Dermis blood vessel endothelial cell (primary cell): Measurements from ENCODE around the gene ANKRD33B. TPM values are rescaled to one million over a fixed set of nuclear protein-coding genes. Genes with fewer than 3 reads are reported as not detected.
"Not testable (repeated sequence)": the region's sequence is repeated elsewhere in the genome, so short reads cannot be mapped to it uniquely, and the experiment has no call there.

Experiments used
- DNase-seq: peaks from one replicate; pipeline ENCODE4 v3.0.0; 2010
- total RNA-seq: library from RNA; depleted of rRNA; stranded (reverse); fragments of >200 nt; gene quantifications from 2 replicates; pipeline ENCODE4 v1.2.3, GENCODE V29; 2014

ANKRD33B gene
- total RNA-seq, 1 donor from 2014 or later, result 2.0 TPM

DNA sequence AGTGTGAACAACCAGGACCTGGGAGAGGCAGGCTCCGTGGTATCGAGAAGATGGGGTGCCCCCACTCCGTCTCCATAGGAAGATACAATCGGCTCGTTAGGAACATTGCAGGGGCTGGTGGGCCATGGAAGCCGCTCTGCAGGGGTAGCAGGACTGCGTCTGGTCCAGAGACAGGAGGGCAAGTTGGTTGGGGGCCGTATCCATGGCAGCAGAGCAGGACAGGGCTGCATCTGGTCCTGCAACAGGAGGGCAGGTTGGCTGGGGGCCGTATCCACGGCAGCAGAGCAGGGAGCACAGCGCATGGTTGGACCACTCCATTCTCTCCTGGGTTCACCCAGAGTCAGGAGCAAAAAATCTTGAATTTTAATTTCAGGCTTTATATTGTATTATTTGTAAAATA is 98.2 kb downstream of the ANKRD33B start:
- DNase-seq, result no peak

DNA sequence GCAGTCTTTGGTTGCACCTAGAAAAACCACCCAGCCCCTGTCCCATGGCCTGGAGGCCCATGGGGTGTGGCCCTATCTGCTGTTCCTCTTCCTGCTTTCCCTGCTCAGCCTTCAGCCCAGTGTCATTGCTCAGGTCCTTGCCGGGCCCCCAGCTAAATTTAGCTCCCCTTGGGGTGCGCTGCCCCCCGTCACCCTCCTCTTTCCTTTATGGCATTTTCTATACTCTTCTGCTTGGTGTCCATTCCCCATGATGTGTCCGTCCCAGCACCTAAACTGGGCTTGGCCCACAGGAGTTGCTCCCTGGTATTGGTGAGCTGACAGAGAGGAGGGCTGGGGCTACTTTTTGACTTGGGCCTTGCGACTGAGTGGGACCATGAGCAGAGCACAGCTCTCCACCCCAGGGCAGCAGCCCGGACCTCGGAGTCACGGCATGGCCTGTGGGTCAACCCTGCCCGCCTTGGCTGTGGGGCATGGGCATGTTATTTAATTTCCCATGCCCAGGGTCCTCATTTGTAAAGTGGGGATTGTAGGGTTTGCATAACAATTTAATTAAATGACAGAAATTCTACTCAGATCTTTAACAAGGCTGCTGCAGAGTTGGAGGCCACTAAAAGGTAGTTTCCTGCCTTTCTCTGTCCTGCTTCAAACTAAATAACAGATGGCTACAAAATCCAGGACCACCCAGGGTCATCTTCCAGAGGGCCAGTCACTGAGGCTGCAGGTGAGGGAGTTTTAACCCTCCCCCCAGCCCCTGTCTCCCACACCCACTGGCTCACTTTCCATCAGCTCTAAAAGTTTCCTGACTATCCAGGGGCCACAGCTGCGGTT is 99.0 kb downstream of the ANKRD33B start:
- DNase-seq, result no peak

DNA sequence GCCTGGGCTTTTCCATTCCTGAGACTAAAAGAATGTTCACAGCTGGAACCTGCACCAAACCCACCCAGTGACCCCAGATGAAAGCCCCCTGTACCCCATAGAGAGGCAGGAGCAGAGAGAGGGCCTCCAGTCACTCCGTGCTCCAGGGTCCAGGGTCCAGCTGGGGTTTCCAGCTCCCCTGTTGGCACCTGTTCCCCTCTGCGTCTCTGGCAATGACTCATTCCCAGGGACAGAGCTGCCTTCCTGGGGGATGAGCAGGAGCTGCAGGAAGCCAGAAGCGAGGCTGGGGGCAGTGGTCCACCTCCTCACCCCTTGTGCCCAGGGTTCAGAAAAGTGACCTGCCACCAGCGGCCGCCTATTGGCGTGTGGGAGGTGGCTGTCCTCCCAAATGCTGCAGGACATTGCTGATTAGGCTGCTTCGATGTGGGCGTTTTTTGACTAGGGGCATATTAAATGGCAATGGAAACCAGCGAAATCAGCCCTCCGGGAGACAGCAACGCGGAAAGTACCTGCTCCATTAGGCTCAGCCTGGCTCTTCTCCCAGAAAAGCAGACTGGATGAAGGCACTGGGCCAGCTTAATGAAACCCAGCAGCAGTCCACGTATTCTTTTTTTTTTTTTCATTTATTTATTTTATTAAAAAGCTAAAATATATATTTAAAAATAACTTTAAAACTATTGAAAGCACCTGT is 99.8 kb downstream of the ANKRD33B start:
- DNase-seq, result no peak

DNA sequence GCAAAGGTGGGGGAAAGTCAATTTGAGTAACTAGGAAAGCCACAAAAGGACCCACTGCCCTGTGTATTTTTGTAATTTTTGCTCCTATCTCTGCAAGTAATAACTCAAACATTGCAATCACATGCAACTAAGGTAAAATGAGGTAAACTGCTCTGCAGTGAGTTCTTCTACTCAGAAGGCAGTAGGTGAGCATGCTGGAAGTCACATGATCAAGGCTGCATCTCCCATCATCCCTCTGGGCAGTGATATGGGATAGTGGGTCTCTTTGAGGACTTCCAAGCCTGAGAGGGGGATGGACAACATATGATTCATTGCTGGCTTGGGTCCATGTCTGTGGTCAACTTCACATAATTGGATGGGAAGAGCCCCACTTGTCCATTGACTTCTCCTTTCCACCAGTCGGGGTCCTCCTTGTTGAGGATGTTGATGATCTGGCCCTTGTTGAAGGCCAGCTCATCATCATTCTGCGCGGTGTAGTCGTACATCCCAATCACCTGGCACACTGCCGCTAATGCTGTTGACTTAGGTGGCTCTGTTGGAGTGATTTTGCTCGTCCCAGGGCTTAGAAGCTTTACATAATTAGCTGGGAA is 100.4 kb downstream of the ANKRD33B start:
- DNase-seq, result not testable (repeated sequence)

DNA sequence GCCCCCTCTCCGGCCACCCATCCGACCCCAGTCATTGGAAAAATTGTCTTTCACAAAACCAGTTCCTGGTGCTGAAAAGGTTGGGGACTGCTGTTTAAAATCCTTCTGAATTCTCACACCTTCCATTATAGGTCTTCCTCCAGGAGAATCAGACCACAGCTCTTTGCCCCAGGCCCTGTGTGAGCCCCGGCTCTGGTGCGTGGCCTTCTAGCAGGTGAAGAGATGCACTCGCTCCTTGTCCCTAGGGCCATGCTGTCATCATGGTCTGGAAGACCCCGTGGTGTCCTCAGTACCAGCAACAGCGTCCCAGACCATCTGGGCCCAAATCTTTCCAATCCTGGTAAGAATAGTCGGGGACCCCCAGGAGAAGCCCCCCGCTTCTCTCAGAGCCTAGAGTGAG is 101.9 kb downstream of the ANKRD33B start:
- no peak for DNase-seq

DNA sequence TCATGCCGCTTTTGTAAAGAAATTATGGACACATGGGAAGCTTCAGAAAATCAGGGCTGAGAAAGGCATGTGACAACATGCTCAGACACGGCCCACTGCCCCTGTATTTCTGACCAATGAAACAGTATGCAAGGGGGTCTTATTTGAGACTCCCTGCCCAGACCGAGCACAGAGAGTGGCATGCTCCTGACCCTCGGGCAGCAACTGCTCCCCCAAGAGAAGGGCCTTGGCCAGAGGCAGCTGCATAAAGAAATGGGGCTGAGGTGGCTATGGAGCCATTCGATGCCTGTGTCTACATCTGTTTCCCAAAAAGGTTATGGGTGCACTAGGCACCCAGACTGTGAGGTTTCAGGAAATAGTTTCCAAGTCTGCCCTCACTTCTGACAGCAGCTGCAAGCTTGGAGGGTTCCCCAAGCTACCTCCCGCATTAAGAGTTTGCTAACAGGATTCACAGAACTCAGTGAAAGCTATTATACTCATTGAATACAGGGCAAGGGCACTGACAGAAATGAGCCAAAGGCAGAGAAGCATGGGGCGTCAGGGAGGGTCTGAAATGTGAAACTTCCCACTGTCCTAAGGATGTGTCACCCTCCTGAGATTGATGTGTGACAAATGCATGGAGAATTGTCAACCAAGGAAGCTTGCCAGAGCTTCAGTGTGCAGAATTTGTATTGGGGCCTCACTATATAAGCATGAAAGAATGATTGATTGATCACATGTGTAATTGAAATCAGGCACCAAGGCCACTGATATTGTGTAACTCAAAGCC is 102.8 kb downstream of the ANKRD33B start:
- no peak for DNase-seq

DNA sequence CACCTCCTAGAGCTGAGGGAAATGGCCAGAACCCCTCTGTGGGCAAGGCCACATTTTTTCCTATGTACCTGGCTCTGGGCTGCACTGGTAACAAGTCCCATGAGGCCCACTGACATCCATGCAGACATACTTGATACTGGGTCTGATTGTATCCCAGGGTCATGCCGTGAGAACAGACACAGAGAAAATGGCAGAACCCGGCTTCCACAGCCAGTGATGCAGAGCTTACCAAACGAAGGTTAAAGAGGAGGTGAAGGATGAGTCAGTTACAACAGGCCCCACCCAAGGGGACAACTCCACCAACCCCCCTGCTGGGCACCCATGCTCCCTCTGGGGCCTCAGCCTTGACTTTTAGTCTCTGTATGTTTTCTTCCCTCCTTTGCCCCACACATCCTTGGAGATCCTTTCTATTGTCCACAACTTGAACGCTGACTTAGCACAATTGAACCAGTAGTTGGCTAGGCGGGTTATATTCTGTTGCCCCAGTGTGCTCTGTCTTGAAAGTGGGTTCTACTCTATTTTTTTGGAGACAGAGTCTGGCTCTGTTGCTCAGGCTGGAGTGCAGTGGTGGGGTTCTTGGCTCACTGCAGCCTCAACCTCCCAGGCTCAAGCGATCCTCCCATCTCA is 103.7 kb downstream of the ANKRD33B start:
- DNase-seq, result no peak

DNA sequence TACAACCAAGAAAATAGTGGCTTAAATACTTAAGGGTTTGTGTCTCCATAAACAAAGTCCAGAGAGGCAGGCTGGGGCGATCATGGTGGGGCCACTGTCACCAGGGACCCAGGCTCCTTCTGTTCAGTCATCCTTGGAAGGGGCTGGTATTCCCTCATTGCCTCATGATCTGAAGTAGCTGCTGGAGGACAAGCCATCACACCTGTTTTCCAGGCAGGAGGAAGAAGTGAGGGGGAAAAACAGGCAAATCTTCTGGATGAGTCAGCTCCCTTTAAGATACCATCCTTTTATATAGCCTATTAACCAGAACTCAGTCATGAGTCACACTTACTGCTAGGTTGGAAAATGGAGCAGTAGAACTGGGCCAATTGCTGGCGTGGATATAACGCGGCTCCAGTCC is 104.8 kb downstream of the ANKRD33B start:
- no peak for DNase-seq

DNA sequence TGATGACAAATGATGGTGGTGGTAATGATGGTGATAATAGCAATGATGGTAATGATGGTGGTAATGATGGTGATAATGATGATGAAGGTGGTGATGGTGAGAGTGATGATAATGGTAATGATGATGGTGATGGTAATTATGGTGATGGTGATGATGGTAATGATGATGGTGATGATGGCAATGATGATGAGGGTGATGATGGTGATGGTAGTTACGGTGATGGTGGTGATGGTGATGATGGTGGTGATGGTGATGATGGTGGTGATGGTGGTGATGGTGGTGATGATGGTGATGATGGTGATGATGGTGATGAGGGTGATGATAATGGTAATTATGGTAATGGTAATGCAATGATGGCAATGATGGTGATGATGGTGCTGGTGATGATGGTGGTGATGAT is 106.1 kb downstream of the ANKRD33B start:
- no peak for DNase-seq

DNA sequence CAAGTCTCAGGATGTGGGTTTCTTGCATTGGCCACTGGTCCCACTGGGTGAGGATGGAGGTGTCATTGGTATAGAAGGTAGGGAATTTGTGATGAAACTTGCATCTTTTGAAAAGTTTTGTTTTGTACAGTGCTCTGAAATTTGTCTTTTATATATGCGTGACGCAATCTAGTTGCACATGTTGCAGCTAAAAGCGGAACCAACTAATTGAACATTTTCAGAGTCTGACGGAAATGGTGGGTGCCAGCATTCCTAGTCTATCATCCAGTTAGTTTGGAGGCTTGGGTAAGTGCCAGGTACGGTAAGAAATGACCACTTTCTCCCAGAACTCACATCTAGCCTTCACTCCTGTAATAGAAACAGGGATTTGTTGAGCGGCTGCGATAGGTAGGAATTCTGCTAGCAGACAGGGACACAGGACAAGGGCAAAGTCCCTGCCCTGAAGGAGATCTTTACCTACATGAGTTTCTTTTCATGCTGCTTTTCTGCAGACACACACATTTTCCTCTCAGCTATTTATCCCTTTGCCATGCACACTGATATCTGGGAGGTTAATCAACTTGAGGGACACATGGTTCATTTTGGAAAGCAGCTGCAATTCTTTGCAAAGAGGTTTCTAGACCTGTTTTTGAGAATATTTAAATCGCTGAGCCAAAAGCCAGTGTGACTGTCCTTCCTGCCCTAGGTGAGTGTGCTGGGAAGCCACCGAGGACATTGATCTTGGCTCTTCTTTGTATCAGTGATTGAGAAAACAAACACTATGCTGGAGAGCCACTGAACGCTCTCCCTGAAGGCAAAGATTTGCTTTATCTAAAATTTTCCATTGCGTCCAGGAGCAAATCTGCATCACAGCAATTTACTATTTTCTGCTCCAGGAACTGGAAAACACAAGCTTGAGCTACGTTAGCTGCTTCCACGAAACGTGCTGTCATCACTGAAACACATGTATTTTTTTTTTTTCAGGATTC is 107.5 kb downstream of the ANKRD33B start:
- no peak for DNase-seq

DNA sequence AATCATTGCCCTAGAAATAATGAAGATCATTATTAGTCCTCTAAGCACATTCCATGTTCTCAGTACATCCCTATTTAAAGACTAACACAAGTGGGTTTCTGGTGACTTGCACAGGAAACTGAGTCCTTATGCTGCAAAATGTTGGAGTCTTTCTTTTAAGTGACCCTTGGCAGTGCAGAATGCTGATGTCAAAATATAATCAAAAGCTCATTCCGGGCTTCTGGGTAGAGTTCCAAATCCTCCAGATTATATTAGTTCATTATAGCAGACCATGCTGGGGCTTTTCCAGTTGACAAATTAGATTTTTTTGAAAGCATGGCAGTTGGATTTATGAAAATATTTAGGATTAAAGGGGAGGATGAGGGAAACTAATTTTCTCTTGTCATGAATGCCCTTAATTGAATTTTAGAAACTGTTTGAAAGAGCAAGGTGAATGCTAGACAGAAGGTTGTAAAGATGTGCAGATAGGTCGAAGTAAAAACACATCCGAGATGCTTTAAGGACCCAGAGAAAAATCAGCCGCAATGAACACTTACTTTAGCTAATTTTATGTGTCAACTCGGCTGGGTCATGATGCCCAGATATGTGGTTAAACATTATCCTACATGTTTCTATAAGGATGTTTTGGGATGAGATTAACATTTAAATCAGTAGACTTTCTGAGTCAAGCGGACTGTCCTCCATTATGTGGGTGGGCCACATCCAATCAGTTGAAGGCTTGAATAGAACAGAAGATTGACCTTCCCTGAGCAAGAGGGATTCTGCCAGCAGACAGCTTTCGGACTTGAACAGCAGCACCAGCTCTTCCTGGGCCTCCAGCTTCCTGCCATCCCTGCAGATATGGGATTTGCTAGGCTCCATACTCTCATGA is 108.5 kb downstream of the ANKRD33B start:
- no peak for DNase-seq

DNA sequence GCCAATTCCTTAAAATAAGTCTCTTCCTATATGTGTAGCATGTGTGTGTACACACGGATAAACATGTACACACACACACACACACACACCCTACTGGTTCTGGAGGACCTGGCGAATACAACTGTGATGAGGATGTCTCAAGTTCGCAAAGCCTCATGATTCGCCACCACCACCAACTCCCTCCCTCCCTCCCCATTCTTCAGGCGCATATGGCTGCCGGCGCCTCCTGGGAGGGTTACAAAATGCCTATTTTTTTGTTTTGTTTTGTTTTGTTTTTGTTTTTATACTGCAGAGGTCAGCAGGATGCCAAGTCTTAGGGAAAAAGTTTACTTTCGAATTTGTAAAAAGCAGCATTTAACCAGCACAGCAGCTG is 109.1 kb downstream of the ANKRD33B start:
- DNase-seq, result no peak

DNA sequence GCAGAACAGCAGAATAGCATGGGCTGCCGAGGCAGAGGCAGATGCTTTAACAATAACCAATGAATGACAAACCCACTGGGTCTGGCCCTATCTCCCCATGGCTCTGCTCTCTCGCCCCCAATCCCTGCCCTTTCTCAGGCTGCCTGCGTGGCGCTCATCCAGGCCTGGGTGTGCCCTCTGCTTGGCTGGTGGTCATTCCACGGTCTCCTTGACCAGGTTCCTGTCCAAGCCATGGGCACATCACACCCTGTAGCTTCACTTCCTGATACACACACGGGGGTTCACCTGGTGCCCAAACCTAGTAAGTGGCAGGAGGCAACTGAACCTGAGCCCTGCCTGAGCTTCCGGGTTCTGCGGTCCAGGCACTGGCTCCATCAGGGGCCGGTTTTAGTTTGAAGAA is 109.5 kb downstream of the ANKRD33B start:
- DNase-seq, result no peak

DNA sequence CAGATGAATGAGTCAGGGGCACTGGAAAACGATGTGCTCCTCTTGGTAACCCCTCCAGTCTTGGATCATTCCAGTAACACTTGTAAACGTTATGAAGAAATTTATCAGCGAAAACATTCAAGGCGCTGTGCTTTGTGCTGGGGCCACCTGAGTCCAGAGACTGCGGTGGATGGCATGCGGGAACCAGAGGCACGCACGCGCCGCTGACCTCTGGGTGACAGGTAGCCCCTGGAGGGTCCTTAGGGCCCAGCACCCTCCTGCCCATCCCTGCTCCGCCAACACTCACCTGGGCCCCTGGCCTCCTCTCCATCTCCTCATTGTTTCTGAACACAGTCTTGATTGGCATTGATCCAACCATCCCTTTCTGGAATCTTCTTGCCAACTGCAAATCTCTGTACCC is 110.2 kb downstream of the ANKRD33B start:
- DNase-seq, result no peak

DNA sequence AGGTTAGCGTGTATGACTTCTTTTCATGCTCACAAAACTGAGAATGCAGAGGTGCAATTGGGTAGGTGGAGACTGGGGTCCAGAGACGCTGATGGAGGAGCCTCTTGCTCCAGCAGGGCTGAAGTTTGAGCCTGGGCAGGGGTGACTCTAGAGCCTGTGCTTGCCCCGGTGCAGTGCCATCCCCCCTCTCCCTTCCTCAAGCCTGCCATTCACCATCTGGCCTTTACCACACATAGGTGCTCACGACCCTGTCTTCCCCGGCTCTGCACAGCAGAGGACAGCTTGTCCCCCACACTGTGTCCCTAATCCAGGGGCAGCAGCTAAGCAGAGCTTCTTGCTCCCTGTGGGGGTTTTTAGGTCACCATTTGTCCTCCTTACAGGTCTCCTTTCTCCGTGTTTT is 110.7 kb downstream of the ANKRD33B start:
- no peak for DNase-seq

DNA sequence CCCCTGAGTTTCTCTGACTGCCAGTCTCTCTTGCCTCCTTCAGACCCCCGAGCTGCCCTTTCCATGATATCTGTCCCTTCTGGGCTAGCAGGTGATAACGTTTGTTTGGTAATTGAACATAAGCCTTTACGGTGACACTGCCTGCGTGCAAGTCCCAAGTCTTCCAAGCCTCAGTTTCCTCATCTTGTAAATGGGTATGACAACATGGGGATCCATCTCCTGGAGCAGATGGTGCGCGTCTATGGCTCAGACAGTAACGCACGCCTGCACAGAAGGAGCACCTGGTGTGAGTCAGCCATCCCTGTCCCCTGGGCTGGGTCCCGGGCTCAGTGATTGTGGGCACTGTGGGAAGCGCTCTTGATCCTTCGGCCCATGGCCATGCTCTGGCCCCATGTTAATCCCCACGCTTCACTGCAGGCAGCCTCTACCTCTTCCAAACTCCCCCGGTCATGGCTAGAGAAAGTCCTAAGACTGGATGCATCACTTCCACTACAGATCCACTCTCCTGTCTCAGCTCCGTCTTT is 111.4 kb downstream of the ANKRD33B start:
- DNase-seq, result no peak

DNA sequence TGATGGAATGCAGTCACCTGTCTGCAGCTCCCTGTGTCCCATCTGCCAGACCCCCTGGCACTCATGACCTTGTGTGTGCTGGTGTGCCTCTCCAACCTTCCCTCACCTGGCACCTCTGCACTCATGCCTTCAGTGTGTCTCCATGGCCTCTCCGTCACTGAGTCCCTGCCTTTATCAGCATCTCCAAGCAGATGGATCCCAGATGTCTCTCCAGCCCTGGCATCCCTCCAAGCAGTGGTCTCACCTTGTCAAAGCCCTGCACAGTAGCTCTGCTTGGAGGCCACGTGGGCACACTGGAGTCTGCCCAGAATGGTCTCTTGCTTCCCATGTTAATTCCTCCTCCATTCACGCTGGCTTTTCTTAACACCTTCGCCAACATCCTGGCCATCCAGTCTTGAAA is 112.4 kb downstream of the ANKRD33B start:
- no peak for DNase-seq

DNA sequence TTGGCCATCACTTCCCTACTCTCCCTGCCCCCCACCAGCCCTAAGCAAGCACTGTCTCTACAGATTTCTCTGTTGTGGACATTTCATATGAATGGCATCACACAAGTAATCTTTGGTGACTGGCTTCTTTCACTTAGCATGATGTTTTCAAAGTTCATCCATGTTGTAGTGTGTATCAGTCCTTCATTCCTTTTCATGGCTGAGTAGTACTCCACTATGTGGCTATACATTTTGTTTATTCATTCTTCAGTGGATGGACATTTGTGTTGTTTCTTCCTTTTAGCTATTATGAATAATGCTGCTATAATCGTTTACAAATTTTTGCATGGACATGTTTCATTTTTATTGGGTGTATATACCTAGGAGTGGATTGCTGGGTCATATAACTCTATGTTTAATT is 113.1 kb downstream of the ANKRD33B start:
- no peak for DNase-seq

DNA sequence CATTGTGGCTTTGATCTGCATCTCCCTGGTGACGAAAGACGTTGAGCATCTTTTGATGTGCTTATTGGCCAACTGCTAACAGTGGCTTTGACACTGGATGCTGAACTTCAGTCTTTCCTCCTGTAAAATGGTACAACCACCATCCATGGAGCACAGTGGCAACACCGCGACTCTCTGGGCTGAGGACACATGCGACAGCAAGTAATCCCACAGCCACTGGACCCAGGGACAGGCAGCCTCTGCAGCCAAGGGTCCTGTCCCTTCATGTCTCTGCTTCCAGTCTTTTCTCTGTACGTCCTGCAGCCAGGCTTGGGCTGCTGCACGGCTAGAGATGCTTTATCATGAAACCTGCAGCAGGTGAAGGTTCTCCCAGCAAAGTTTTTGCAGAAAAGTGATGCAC is 113.7 kb downstream of the ANKRD33B start:
- DNase-seq, result no peak

DNA sequence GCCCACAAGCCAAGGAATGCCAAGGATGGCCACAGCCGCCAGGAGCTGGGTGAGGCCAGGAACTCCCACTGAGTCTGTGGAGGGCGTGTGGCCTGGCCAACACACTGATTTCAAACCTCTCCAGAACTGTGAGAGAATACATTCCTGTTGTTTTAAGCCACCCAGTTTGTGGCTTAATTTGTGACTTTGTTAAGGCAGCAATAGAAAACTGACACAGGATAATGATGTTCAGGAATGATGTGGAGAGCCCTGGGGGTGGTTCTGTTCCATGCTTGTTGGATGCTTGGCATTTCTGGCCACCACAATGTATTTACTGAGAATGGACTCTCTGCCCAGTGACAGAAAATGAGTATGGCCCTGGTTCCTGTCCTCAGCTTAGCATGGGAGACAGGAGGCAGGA is 114.4 kb downstream of the ANKRD33B start:
- no peak for DNase-seq
